IMR-90 (cell line): ENCODE data around the gene PARPBP. TPM values are rescaled to one million over a fixed set of nuclear protein-coding genes. Genes with fewer than 3 reads are reported as not detected.

Experiments used
- ATAC-seq: fragments of 200-7000 bp; cut with Tn5 transposase; 2 replicates; pipeline ENCODE4 v1.9.1; 2020; ENCODE audit warnings: low read depth, mild to moderate bottlenecking, moderate library complexity
- BruUV-seq: library from RNA; stranded (reverse); fragments of 400-500 nt; replicated peaks from 2 replicates; lab custom pipeline; 2021; lab: Mats Ljungman, UMichigan
- CTCF ChIA-PET: fragments of 300-600 bp; formaldehyde crosslinking; extraction: SDS; loops from one replicate; lab custom pipeline; 2021; ENCODE audit warnings: antibody characterized with exemption; lab: Yijun Ruan, JAX
- POLR2A ChIA-PET: fragments of 300-600 bp; sonication (Branson Sonifier 250); formaldehyde crosslinking; loops from one replicate; lab custom pipeline; 2022; ENCODE audit warnings: antibody characterized with exemption; ENCODE audit not compliant: unreplicated experiment; lab: Charles Lee
- DNase-seq: peaks from one replicate; pipeline ENCODE4 v3.0.0; 2013
- H2AFZ ChIP-seq: replicated peaks from 2 replicates; pipeline ENCODE3; 2013; ENCODE audit warnings: low read length, mild to moderate bottlenecking; ENCODE audit not compliant: poor library complexity
- H2AK5ac ChIP-seq: 2 replicates; pipeline ENCODE4 v1.6.1; 2013; ENCODE audit warnings: low read depth, low read length, inconsistent platforms
- H2AK9ac ChIP-seq: replicated peaks from 2 replicates; pipeline ENCODE3; 2013; ENCODE audit warnings: mild to moderate bottlenecking, low read depth, low read length, moderate library complexity; ENCODE audit not compliant: poor library complexity
- H2BK120ac ChIP-seq: 2 replicates; pipeline ENCODE4 v1.6.1; 2013; ENCODE audit warnings: low read depth, low read length, inconsistent platforms
- H2BK15ac ChIP-seq: 3 replicates; pipeline ENCODE4 v1.6.1; 2013; ENCODE audit warnings: low read depth, low read length, inconsistent platforms
- H2BK20ac ChIP-seq: 2 replicates; pipeline ENCODE4 v1.6.1; 2013; ENCODE audit warnings: low read depth, mild to moderate bottlenecking, inconsistent platforms, low read length, moderate library complexity
- H2BK5ac ChIP-seq: 2 replicates; pipeline ENCODE4 v1.6.1; 2013; ENCODE audit warnings: mild to moderate bottlenecking, low read depth, low read length, inconsistent platforms; ENCODE audit not compliant: poor library complexity, severe bottlenecking
- H3K14ac ChIP-seq: replicated peaks from 2 replicates; pipeline ENCODE4 v1.6.1; 2013; ENCODE audit warnings: low read depth, low read length, inconsistent platforms
- H3K18ac ChIP-seq: 2 replicates; pipeline ENCODE4 v1.6.1; 2013; ENCODE audit warnings: low read depth, low read length, control low read depth
- H3K23ac ChIP-seq: 2 replicates; pipeline ENCODE4 v1.6.1; 2013; ENCODE audit warnings: low read depth, low read length, inconsistent platforms
- H3K27ac ChIP-seq: 2 replicates; pipeline ENCODE4 v1.5.1; 2013; ENCODE audit warnings: mild to moderate bottlenecking, control low read depth, low read length; ENCODE audit not compliant: insufficient read depth
- H3K27me3 ChIP-seq: 2 replicates; pipeline ENCODE4 v1.6.1; 2013; ENCODE audit warnings: low read length; ENCODE audit not compliant: control insufficient read depth, insufficient read depth
- H3K36me3 ChIP-seq: 2 replicates; pipeline ENCODE4 v1.6.1; 2013; ENCODE audit warnings: low read length, mixed read lengths; ENCODE audit not compliant: control insufficient read depth, insufficient read depth
- H3K4ac ChIP-seq: 2 replicates; pipeline ENCODE4 v1.6.1; 2013; ENCODE audit warnings: low read depth, low read length, inconsistent platforms
- H3K4me1 ChIP-seq: 2 replicates; pipeline ENCODE4 v1.6.1; 2013; ENCODE audit warnings: low read length, mixed read lengths; ENCODE audit not compliant: control insufficient read depth, insufficient read depth
- H3K4me2 ChIP-seq: 2 replicates; pipeline ENCODE4 v1.6.1; 2013; ENCODE audit warnings: low read depth, mild to moderate bottlenecking, control low read depth, low read length, moderate library complexity
- H3K4me3 ChIP-seq: 2 replicates; pipeline ENCODE4 v1.5.1; 2013; ENCODE audit warnings: low read depth, mild to moderate bottlenecking, control low read depth, low read length, moderate library complexity; ENCODE audit not compliant: insufficient read depth
- H3K56ac ChIP-seq: 2 replicates; pipeline ENCODE4 v1.6.1; 2013; ENCODE audit warnings: low read length, inconsistent platforms; ENCODE audit not compliant: insufficient read depth; ENCODE audit errors: extremely low read depth
- H3K79me1 ChIP-seq, 2 experiments: 2 replicates each; pipeline ENCODE4 v1.6.1; 2013; ENCODE audit warnings: low read length in 2 of 2, inconsistent platforms in 1 of 2, low read depth in 1 of 2
- H3K9ac ChIP-seq: 2 replicates; pipeline ENCODE4 v1.6.1; 2013; ENCODE audit warnings: low read depth, low read length, control low read depth
- H3K9me1 ChIP-seq: 2 replicates; pipeline ENCODE4 v1.6.1; 2013; ENCODE audit warnings: low read length, inconsistent platforms; ENCODE audit not compliant: insufficient read depth
- H3K9me3 ChIP-seq: 2 replicates; pipeline ENCODE4 v1.6.1; 2013; ENCODE audit warnings: low read length; ENCODE audit not compliant: control insufficient read depth, insufficient read depth
- H4K20me1 ChIP-seq: 2 replicates; pipeline ENCODE4 v1.6.1; 2013; ENCODE audit warnings: low read length, inconsistent platforms; ENCODE audit not compliant: insufficient read depth
- H4K5ac ChIP-seq: 2 replicates; pipeline ENCODE4 v1.6.1; 2013; ENCODE audit warnings: mild to moderate bottlenecking, low read depth, low read length, control low read depth
- H4K8ac ChIP-seq, 2 experiments: 2 replicates each; pipeline ENCODE4 v1.6.1; 2013; ENCODE audit warnings: low read depth in 2 of 2, low read length in 2 of 2, control low read depth in 1 of 2, inconsistent platforms in 1 of 2
- H4K91ac ChIP-seq: 2 replicates; pipeline ENCODE4 v1.6.1; 2013; ENCODE audit warnings: low read depth, low read length, inconsistent platforms; ENCODE audit not compliant: insufficient read depth
- BHLHE40 ChIP-seq: fragments of 150-350 bp; IDR thresholded peaks from 2 replicates; pipeline ENCODE4 v1.6.1; 2016; ENCODE audit warnings: mild to moderate bottlenecking, low read depth, low read length
- CEBPB ChIP-seq: IDR thresholded peaks from 2 replicates; pipeline ENCODE4 v1.6.1; 2012; ENCODE audit warnings: low read depth, low read length, improper control_type of control experiment
- CHD1 ChIP-seq: IDR thresholded peaks from 2 replicates; pipeline ENCODE4 v1.6.1; 2012; ENCODE audit warnings: low read depth, low read length, improper control_type of control experiment
- FOS ChIP-seq: fragments of 150-350 bp; IDR thresholded peaks from 2 replicates; pipeline ENCODE4 v1.6.1; 2016; ENCODE audit warnings: low read depth, low read length
- MAZ ChIP-seq: IDR thresholded peaks from 2 replicates; pipeline ENCODE4 v1.6.1; 2012; ENCODE audit warnings: low read depth, mild to moderate bottlenecking, low read length, improper control_type of control experiment, moderate library complexity, borderline replicate concordance
- MXI1 ChIP-seq: IDR thresholded peaks from 2 replicates; pipeline ENCODE4 v1.6.1; 2012; ENCODE audit warnings: low read depth, mild to moderate bottlenecking, low read length, moderate library complexity, borderline replicate concordance
- POLR2A ChIP-seq: IDR thresholded peaks from 2 replicates; pipeline ENCODE4 v1.6.1; 2012; ENCODE audit warnings: mild to moderate bottlenecking, low read depth, low read length
- RAD21 ChIP-seq: IDR thresholded peaks from 2 replicates; pipeline ENCODE4 v1.6.1; 2012; ENCODE audit warnings: low read length, improper control_type of control experiment
- SMC3 ChIP-seq: fragments of 150-350 bp; IDR thresholded peaks from 2 replicates; pipeline ENCODE4 v1.6.1; 2016; ENCODE audit warnings: low read depth, mild to moderate bottlenecking, antibody characterized with exemption, low read length, moderate library complexity
- WGBS, 2 experiments: methylation state at CpG; one replicate each; pipeline versions ENCODE4 v1.1.5 to v1.1.7; 2013; ENCODE audit warnings: missing lambda C conversion rate in 2 of 2; ENCODE audit not compliant: insufficient read length in 1 of 2; ENCODE audit errors: extremely low coverage in 2 of 2; 5-methylcytosine and 5-hydroxymethylcytosine counted together
- dilution Hi-C: fragments of 300-500 bp; cut with HindIII; formaldehyde crosslinking; loops from one replicate; pipeline ENCODE4 v1.14.3; 2018; ENCODE audit warnings: low sequenced_read_pairs; ENCODE audit not compliant: unreplicated experiment
- in situ Hi-C: fragments of 300-500 bp; cut with MboI; formaldehyde crosslinking; loops from 3 replicates; pipeline ENCODE4 v1.14.3; 2019; ENCODE audit warnings: low sequenced_read_pairs, inconsistent platforms, mixed read lengths
- intact Hi-C: fragments of 100-400 bp; cut with micrococcal nuclease; formaldehyde crosslinking; loops from 2 replicates; pipeline ENCODE4 v1.10.0; 2022
- polyA plus RNA-seq, 3 experiments: library from polyadenylated mRNA; depleted of rRNA; stranded (reverse); fragments of >200 nt; gene quantifications; 2 replicates each; pipeline ENCODE4 v1.2.3, GENCODE V29; 2012; ENCODE audit warnings: low replicate concordance in 1 of 3
- total RNA-seq: library from RNA; depleted of rRNA; stranded (reverse); fragments of >200 nt; gene quantifications from 2 replicates; pipeline ENCODE4 v1.2.3, GENCODE V29; 2012
- TF ChIP-seq, protein P1 (sequence below): conservative IDR thresholded peaks from 2 replicates; pipeline ENCODE4 v1.5.1; 2012; ENCODE audit warnings: mild to moderate bottlenecking, low read depth, low read length, improper control_type of control experiment
- TF ChIP-seq, protein P2 (sequence below): fragments of 150-350 bp; IDR thresholded peaks from 2 replicates; pipeline ENCODE4 v1.6.1; 2017; ENCODE audit warnings: mild to moderate bottlenecking, antibody characterized with exemption, low read length, low read depth

PARPBP gene
- total and polyA plus RNA-seq, 2 of the 4 experiments (the other 2 are of a cell fraction) = 4.8 to 7.2 TPM

DNA sequence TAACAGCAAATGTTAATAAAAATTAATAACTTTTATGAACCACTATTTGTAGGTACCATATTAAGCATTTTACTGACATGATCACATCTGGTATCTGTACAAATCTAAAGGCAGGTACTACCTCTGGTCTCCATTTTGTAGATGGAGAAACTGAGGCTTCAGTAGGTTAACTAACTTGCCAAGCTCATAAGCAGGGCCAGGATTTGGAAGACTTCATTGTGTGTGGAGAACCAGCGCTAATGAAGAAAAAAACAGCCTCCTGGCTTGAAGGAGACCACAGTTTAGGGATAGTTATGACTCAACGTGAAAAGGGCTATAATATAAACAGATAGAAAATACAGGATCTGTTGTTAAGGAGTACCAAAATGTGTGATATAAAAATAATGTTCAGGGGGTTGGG, 1.1 kb upstream of the PARPBP start:
- no peak overlapping the region for H2BK15ac ChIP-seq
- H4K91ac ChIP-seq = no peak overlapping the region
- TF ChIP-seq SMC3 (no peak), MXI1 (no peak), CHD1 (no peak), MAZ (no peak), POLR2A (no peak), CEBPB (no peak), FOS (no peak), RAD21 (no peak), BHLHE40 (no peak)
- TF ChIP-seq, protein P1, sequence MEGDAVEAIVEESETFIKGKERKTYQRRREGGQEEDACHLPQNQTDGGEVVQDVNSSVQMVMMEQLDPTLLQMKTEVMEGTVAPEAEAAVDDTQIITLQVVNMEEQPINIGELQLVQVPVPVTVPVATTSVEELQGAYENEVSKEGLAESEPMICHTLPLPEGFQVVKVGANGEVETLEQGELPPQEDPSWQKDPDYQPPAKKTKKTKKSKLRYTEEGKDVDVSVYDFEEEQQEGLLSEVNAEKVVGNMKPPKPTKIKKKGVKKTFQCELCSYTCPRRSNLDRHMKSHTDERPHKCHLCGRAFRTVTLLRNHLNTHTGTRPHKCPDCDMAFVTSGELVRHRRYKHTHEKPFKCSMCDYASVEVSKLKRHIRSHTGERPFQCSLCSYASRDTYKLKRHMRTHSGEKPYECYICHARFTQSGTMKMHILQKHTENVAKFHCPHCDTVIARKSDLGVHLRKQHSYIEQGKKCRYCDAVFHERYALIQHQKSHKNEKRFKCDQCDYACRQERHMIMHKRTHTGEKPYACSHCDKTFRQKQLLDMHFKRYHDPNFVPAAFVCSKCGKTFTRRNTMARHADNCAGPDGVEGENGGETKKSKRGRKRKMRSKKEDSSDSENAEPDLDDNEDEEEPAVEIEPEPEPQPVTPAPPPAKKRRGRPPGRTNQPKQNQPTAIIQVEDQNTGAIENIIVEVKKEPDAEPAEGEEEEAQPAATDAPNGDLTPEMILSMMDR = no peak
- TF ChIP-seq, protein P2, sequence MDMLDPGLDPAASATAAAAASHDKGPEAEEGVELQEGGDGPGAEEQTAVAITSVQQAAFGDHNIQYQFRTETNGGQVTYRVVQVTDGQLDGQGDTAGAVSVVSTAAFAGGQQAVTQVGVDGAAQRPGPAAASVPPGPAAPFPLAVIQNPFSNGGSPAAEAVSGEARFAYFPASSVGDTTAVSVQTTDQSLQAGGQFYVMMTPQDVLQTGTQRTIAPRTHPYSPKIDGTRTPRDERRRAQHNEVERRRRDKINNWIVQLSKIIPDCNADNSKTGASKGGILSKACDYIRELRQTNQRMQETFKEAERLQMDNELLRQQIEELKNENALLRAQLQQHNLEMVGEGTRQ = no peak
- H3K79me1 ChIP-seq = peaks cover 34 to 43% of the 10 kb centered on the region in 2 experiments
- H2AFZ ChIP-seq = no peak overlapping the region
- no peak overlapping the region for H3K23ac ChIP-seq
- 0 out of 2 replicates have a peak, but pooled peaks cover 1% of the 10 kb centered on the region for H3K36me3 ChIP-seq
- intact Hi-C loops (no loop called here), in situ Hi-C loops (no loop called here), dilution Hi-C loops (no loop called here)
- ATAC-seq = no peak
- no peaks in the 10 kb centered on the region for H3K9me3 ChIP-seq
- no peak overlapping the region for H3K56ac ChIP-seq
- H2AK9ac ChIP-seq = no peak overlapping the region
- DNase-seq = peak; percentile 33
- no peak overlapping the region for H3K14ac ChIP-seq
- peaks cover 4% of the 10 kb centered on the region; the same call in 1 of the 2 replicates for H3K4me1 ChIP-seq
- ChIA-PET CTCF (no interaction called here), POLR2A (no interaction called here)
- no peak overlapping the region for H2BK120ac ChIP-seq
- H3K27me3 ChIP-seq = no peaks in the 10 kb centered on the region
- H3K9ac ChIP-seq = no peak overlapping the region
- no peaks in the 10 kb centered on the region for H4K20me1 ChIP-seq
- no TSS peak for BruUV-seq
- WGBS, 2 experiments = no CpG with 5 or more reads among the region's 2 CpGs
- H2BK20ac ChIP-seq = no peak overlapping the region
- no peak overlapping the region for H3K4ac ChIP-seq
- peak overlapping the region; percentile 6 for H2BK5ac ChIP-seq
- no peak overlapping the region for H4K5ac ChIP-seq
- H2AK5ac ChIP-seq = no peak overlapping the region
- H3K27ac ChIP-seq = 0 out of 2 replicates have a peak overlapping the region, but pooled peaks have one; percentile 21
- H3K18ac ChIP-seq = no peak overlapping the region
- H3K9me1 ChIP-seq = no peaks in the 10 kb centered on the region
- peak overlapping the region; percentile 15 to 95; a peak in 2 of 4 replicates for H4K8ac ChIP-seq
- H3K4me3 ChIP-seq = no peak overlapping the region
- peak overlapping the region; percentile 81 for H3K4me2 ChIP-seq
